ENCODE measurements around the gene TLX1. TPM values are rescaled to one million over a fixed set of nuclear protein-coding genes. Genes with fewer than 3 reads are reported as not detected.

TLX1 gene
- total RNA-seq, 1 donor from 2014 or later: not detected

- intact Hi-C loops (cut with DNase I): no loop called here
- no peak for ATAC-seq
Observed at GRCh38 chr10:101107771-101108170, 23.3 kb upstream of the TLX1 start.

GRCh38 chr10:101110856-101111523, 20.1 kb upstream of the TLX1 start:
- intact Hi-C loops (cut with DNase I): no loop called here
- ATAC-seq: no peak

More at GRCh38 chr10:101107771-101108170, 23.3 kb upstream of the TLX1 start:
- DNase-seq (ENCODE audit: missing footprints): no peak

GRCh38 chr10:101111547-101111946, 19.6 kb upstream of the TLX1 start:
- intact Hi-C loops (cut with DNase I): no loop called here
- DNase-seq (ENCODE audit: missing footprints) (no peak), ATAC-seq (no peak)

More at GRCh38 chr10:101110856-101111523, 20.1 kb upstream of the TLX1 start:
- DNase-seq (ENCODE audit: missing footprints): no peak

- intact Hi-C loops (cut with DNase I): no loop called here
- DNase-seq (ENCODE audit: missing footprints) (no peak), ATAC-seq (no peak)
Observed at GRCh38 chr10:101112799-101113594, 18.1 kb upstream of the TLX1 start.

DNA sequence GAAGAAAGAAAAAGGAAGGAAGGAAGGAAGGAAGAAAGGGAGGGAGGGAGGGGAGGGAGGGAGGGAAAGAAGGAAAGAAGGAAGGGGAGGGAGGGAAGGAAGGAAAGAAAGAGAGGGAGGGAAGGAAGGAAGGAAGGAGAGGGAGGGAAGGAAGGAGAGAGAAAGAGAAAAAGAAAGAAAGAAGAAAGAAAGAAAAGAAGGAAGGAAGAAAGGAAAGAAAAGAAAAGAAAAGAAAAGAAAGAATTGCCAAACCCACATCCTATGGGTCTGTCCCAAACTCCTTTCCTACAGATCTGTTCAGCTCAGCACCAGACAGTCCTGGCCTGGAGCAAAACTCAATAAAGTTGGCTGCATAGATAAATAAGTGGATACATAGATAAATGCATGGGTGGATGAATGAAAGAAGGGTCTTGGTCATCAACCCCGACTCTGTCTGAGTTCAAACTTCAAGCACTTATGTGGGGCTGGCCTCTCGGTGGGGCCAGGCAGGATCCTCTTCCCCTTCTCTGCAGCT, 17.2 kb upstream of the TLX1 start:
- intact Hi-C loops (cut with DNase I): no loop called here
- ATAC-seq (no peak), DNase-seq (ENCODE audit: missing footprints) (no peak)

DNA sequence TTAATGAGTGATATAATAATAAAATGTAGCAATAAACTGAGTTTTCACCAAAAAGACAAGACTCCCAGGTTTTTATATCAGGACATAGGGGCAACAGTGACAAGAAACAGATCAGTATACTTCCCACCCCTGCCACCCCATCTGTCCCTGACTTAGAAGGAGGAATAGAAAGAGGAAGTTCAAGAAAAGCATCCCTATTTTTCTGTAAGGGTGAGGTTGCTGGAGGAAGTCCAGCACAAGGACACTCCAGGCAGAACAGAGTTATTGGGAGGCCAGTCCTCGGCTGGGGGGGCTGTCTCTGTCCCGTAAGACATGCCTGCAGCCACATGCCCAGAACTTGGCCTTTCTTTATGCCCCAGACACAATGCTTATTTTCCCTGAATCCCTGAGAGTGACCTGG, 16.5 kb upstream of the TLX1 start:
- ATAC-seq (no peak), DNase-seq (ENCODE audit: missing footprints) (no peak)
- intact Hi-C loops (cut with DNase I): no loop called here

GRCh38 chr10:101116754-101117153, 14.3 kb upstream of the TLX1 start:
- intact Hi-C loops (cut with DNase I): no loop called here
- DNase-seq (ENCODE audit: missing footprints): no peak
- ATAC-seq: no peak

DNA sequence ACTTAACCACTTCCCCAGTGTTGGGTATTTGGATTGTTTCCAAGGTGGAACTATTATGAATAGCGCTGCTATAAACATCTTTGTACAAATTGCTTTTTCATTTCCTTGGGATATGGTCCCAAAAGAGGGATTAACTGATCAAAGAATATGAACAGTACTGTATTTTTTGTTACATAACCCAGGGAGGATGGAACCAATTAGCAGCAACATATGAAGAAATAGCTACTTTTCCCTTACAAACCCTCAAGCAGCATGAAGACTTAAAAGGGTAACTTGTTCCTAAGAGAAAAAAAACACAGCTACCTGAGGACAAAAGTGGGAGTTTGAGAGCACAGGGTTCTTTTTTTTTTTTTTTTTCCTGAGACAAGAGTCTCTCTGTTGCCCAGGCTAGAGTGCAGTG, 13.1 kb upstream of the TLX1 start:
- ATAC-seq (no peak), DNase-seq (ENCODE audit: missing footprints) (no peak)
- intact Hi-C loops (cut with DNase I): no loop called here

DNA sequence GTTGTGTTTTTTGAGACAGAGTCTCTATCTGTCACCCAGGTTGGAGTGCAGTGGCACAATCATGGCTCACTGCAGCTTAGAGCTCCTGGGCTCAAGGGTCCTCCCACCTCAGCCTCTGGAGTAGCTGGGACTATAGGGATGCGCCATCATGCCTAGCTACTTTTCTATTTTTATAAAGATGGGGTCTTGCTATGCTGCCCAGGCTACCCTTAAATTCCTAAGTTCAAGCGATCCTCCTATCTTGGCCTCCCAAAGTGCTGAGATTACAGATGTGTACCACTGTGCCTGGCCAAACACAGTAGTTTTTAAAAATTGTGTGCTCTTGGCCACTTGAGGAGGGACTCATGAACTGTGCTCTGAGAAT, 10.6 kb upstream of the TLX1 start:
- intact Hi-C loops (cut with DNase I): no loop called here
- DNase-seq (ENCODE audit: missing footprints) (no peak), ATAC-seq (no peak)

GRCh38 chr10:101120884-101121653, 10.0 kb upstream of the TLX1 start:
- no peak for DNase-seq (ENCODE audit: missing footprints)
- intact Hi-C loops (cut with DNase I): no loop called here
- no peak for ATAC-seq

DNA sequence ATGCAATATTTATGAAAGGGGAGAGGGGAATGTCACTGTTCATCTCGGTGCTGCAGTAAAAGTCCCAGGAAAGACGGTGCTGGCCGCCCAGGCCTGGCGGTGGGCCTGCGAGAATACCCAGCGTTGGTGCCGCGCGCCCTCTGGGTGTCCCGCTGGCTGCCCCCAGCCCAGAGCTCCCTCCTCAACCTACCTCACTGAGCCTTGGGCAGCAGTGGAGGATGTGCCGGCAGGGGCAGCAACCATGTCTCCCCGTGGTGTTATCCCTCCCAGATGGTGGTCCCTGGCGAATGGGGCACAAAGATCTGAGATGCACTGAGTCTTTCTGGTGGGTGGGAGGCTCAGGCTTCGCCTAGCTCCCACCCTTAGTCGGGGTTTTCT, 9.5 kb upstream of the TLX1 start:
- ATAC-seq (no peak), DNase-seq (ENCODE audit: missing footprints) (no peak)
- intact Hi-C loops (cut with DNase I): no loop called here

- intact Hi-C loops (cut with DNase I): no loop called here
- DNase-seq (ENCODE audit: missing footprints) (no peak), ATAC-seq (no peak)
Observed at GRCh38 chr10:101122270-101123084, 8.6 kb upstream of the TLX1 start.

GRCh38 chr10:101123085-101123814, 7.8 kb upstream of the TLX1 start:
- no peak for ATAC-seq
- intact Hi-C loops (cut with DNase I): no loop called here
- no peak for DNase-seq (ENCODE audit: missing footprints)

DNA sequence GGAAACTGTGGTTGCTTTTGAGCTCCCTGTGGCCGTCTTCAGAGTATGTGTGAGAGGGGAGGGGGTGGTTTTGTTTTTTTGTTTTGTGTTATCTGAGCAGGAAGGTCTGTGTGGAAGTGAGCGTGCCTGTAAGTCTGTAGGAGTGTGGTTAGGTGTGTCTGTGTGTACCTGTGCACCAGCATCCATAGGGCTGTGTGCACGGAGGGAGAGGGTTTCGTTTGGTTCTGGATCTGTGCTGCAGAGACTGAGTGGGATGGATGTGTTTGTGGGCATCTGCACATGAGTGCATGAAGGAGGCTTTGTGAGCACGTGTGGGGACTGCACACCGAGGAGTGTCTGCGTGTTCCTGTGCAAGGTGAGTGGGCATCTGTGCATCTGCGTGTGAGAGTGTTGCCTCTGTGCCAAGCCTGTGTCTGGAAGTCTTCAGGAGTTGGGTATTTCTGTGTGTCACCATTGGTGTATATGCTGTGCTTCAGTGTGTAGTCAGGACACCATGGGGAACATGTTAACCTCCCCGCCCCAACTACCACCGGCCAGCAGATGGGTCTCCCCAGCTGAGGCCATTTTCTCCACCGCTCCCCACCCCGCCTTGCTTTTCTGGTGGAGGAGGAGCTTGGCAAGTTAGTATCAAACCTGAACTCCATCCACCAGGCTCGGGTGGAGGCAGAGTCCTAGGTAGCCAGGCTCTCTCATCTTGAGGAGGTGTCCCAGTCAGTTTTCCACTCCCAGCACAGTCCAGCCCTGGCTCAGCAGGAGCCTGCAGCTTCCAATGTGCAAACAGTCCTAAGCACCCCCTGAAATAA, 7.1 kb upstream of the TLX1 start:
- intact Hi-C loops (cut with DNase I): no loop called here
- DNase-seq (ENCODE audit: missing footprints) (no peak), ATAC-seq (no peak)

DNA sequence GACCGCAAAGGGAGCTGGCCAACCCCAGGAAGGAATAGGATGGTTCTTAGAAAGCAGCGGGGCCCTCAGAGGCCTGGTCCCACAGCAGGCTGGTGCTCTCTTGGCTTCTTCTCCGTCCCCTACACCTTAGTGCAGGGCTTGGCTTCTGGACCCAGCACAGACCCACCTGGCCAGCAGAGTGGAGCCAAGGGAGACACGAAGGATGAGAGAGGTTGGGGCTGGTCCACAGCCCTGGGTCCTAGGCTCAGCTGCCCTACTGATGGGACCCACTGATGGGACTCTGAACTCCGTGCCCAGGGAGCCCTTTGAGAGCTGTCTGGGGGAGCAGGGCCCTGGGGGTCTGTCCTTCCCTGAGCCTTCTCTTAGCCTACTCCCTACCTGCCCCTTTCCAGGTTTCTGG, 6.2 kb upstream of the TLX1 start:
- intact Hi-C loops (cut with DNase I): no loop called here
- DNase-seq (ENCODE audit: missing footprints) (no peak), ATAC-seq (no peak)

GRCh38 chr10:101126684-101127628, 4.1 kb upstream of the TLX1 start:
- ATAC-seq (no peak), DNase-seq (ENCODE audit: missing footprints) (no peak)
- intact Hi-C loops (cut with DNase I): no loop called here

Measured in Right ventricle myocardium inferior (tissue), 1 donor.